ENCODE measurements around the gene ZNF627. TPM values are rescaled to one million over a fixed set of nuclear protein-coding genes. Genes with fewer than 3 reads are reported as not detected.
"Not testable (repeated sequence)": the region's sequence is repeated elsewhere in the genome, so short reads cannot be mapped to it uniquely, and the experiment has no call there.

The ZNF627 gene
- total RNA-seq, 1 experiment from 2014 or later = 18.8 TPM

DNA sequence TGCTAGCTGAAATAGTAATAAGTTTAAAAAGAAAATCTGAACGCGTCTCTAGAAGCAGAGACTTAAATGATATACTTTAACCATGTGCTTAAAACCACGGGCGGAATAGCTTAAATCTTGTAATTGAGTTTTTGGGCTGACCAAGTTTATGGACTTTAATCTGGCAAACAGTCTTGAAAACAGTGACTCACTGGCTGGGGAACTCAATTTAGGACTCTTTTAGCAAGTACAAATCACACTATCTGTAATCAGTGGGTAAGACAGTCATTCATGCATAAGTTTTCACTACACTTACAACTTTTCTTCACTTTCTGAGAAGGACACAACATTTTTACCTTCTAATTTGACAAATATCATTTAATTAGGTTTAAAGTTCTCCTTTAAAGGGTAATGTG lies 26.8 kb downstream of the ZNF627 start:
- DNase-seq (ENCODE audit: low spot score) = peak; percentile 30

DNA sequence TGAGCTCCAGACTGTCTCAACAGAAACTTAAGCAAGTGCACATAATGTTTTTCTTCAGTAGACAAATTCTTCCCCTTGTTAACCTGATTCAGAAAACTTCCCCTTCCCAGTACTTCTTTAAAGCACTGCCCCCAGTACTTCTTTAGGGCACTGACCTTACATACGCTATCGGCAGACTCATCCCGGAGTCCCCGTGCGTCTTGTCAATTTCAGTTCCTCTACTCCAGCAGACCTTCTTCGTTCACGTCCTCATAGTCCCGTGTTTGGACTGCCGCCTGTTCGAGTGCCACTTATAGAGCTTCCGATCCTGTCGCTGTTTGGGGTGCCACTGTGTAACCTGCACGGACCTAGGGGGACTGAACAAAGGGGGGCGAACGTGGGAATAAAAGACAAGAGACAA lies 29.0 kb downstream of the ZNF627 start:
- no peak for DNase-seq (ENCODE audit: low spot score)

DNA sequence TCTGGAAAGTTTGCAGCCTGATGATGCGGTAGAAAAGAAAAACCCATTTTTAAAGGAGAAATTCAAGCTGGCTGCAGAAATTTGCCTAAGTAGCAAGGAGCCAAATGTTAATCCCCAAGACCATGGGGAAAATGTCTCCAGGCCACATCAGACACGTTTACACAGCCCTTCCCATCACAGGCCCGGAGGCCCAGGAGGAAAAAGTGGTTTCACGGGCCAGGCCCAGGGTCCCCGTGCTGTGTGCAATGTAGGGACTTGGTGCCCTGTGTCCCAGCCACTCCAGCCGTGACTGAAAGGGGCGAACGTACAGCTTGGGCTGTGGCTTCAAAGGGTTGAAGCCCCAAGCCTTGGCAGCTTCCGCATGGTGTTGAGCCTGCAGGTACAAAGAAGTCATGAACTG lies 35.9 kb downstream of the ZNF627 start:
- DNase-seq (ENCODE audit: low spot score) = no peak

DNA sequence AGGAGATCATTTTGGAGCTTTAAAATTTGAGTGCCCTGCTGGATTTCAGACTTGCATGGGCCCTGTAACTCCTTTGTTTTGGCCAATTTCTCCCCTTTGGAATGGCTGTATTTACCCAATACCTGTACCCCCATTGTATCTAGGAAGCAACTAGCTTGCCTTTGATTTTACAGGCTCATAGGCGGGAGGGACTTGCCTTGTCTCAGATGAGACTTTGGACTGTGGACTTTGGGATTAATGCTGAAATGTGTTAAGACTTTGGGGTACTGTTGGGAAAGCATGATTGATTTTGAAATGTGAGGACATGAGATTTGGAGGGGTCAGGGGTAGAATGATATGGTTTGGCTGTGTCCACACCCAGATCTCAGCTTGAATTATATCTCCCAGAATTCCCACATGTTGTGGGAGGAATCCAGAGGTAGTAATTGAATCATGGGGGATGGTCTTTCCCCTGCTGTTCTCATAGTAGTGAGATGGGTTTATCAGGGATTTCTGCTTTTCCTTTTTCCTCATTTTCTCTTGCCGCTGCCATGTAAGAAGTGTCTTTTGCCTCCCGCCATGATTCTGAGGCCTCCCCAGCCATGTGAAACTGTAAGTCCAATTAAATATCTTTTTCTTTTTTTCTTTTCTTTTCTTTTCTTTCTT lies 36.9 kb downstream of the ZNF627 start:
- DNase-seq (ENCODE audit: low spot score) = not testable (repeated sequence)

DNA sequence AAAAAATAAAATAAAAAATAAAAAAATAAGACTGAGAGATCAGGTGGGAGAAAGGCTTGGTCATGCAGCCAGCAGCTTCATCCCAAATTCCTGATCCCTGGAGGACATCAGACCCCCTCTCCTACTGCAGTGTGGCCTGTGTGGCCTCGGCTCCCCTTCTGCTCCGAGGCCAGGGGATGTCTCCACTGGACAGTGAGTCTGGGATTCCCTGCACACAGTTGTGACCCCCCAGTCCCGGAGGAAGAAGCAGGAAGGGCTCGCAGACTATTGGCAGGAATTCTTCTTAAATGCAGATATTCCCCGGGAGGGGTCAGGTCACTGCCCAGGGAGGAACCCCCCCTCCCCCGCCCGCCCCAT lies 41.9 kb downstream of the ZNF627 start:
- DNase-seq (ENCODE audit: low spot score) = no peak

DNA sequence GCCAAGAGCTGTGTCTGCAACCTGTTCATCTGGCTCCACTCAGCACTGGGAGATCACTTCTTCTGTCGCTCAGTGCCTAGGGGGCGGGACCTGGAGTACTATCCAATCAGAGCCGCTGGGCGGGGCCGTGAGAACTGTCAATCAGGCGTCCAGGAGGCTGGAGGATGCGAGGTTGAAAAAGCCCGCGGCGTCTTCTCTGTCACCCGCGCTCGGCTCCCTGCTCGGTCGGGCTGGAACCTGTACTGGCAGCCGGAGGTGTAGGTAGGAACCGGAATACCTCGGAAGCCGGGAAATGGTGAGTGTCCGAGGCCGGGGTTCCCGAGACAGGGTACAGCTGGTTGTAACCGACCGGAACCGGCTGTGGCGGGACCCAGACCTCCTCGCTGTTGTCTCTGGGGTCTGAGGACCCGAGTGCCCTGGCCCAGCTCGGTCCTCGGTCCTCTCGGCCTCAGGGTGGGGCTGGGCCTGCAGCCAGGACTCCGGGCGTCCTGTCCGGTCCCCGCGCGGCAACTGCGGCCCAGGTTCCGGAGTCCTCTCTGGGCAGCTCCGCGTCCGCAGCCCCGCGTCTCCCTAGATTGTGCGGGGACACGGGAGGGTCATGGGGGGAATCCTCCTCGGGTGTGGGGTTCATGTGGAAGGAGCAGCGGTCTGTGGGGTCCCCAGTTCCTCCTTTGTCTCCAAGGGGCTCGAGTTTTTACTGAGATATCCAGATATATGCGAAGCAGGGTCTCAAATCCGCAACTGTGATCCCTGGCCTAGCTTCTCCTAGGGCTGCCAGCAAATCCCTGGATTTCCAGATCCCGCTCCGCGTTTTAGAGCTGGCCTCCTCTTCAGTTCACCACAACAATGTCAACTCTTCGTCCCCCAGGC lies 42.6 kb downstream of the ZNF627 start:
- DNase-seq (ENCODE audit: low spot score) = peak; percentile 97

DNA sequence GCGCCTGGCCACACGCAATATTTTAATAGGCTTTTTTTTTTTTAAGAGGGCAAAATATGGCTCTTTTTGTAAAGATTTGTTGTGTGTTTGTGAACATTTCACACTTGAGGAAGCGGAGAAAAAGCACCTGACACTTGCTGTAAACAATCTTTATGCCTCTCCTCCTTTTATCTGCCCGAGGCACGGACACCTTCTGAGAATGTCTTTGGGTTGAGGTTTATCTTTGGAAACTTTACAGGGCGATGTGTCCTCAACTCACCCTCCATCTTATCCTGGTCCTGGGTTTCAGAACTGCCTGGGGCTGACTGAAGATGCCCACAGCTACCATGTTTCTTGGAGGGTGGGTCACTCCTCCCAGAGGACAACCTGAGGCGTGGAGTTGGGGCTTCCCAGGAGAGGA lies 44.0 kb downstream of the ZNF627 start:
- DNase-seq (ENCODE audit: low spot score) = no peak

DNA sequence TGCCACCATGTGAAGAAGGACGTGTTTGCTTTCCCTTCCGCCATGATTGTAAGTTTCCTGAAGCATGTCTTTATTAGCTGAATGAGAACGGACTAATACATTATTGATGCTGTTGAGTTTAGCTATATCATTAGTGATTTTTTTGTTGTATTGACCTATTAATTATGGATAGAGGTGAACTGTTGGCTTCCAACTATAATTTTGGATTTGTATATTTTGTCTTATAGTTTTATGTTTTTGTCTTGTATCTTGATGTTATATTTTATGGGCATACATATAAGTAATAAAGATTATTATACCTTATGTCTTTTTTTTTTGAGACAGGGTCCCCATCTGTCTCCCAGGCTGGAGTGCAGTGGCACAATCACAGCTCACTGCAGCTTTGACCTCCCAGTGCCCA lies 45.6 kb downstream of the ZNF627 start:
- DNase-seq (ENCODE audit: low spot score) = no peak

DNA sequence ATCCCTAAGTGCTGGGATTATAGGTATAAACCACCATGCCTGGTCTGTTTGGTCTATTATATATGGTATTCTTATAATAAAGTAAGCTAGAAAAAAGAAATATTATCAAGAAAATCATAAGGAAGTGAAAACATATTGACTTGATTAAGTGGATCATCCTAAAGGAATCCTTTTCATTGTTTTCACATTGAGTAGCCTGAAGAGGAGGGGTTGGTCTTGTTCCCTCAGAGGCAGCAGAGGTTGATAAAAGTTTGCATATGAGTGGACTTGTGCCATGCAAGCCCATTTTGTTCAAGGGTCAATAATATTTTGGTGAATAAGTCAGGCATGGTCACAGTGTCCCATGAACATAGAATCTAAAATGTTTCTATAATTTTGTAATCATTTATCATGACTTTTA lies 52.7 kb downstream of the ZNF627 start:
- no peak for DNase-seq (ENCODE audit: low spot score)

DNA sequence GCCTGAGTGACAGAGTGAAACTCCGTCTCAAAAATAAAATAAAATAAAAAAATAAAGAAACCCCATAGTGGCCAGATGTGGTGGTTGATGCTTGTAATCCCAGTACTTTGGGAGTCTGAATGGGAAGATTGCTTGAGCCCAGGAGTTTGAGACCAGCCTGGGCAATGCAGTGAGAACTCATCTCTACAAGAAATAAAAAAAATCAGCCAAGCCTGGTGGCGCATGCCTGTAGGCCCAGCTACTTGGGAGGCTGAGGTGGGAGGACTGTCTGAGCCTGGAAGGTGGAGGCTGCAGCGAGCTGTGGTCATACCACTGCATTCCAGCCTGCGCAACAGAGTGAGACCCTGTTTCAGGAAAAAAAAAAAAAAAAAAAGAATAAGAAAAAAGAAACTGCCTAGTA lies 53.8 kb downstream of the ZNF627 start:
- DNase-seq (ENCODE audit: low spot score) = no peak

DNA sequence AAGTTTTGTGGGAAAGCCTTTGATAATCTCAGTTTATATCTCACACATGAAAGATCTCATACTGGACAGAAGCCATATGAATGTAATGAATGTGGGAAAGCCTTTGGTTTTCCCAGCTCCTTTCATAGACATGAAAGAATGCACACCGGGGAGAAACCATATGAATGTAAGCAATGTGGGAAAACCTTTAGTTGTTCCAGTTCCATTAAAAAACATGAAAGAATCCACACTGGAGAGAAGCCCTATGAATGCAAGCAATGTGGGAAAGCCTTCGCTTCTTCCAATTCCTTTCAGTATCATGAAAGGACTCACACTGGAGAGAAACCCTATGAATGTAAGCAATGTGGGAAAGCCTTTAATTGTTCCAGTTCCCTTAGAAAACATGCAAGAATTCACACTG lies 54.8 kb downstream of the ZNF627 start:
- DNase-seq (ENCODE audit: low spot score) = no peak

DNA sequence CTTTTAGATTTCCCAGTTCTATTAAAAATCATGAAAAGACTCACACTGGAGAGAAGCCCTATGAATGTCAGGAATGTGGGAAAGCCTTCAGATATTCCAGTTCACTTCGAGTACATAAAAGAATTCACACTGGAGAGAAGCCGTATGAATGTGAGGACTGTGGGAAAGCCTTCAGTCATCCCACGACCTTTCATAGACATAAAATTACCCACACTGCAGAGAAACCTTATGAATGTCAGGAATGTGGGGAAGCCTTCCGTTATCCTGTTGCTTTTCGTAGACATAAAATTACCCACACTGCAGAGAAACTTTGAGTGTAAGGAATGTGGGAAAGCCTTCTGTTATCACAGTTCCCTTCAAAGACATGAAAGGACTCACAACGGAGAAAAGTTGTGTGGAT lies 55.2 kb downstream of the ZNF627 start:
- no peak for DNase-seq (ENCODE audit: low spot score)

DNA sequence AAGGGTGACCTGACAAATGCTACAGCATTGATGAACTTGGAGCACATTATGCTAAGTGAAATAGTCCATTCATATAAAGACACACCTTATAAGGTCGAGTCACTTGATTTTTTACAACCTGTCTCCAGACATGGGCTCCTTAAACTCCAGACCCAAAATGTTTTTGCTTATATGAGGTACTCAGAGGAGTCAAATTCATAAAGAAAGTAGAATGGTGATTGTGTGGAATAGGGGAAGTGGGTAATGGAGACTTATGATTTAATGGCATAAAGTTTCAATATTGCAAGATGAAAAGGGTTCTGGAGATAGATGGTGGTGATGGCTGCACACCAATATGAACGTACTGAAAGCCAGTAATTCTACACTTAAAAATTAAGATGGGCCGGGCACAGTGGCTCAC lies 59.3 kb downstream of the ZNF627 start:
- DNase-seq (ENCODE audit: low spot score) = no peak

DNA sequence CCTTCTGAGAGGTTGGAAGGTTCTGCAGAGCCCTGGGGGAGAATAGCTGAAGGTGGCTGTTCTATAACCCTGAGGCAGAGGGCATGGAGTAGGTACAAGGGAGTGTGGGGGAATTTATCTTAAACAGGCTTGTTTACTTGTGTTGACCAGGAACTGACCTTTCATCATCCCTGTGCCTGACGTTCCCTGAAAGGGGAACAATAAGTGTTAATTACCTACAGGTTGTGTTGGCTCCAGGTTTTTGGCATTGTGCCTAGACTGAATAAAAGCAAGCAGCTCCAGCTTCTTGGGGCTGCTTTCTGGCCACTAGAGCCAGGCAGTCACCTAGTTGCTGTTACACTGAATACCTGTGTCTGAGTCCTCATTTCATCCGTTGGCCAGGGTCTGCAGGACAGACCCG lies 60.0 kb downstream of the ZNF627 start:
- DNase-seq (ENCODE audit: low spot score) = no peak

DNA sequence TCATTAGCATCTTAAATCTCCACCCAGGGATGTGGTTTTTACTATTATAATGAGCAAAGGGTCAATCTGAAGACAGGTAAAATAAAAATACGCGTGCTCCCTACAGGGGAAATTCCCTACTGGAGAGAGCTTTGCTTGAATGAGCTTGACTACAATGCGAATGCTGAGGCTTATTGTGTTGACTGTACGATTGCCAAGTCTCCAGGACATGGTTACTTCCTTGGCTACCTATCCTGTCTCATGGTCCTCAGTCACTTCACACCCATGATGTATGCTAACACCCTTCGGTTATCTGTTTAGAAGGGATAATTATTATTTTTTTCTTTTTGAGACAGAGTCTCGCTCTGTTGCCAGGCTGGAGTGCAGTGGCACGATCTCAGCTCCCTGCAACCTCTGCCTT lies 61.7 kb downstream of the ZNF627 start:
- DNase-seq (ENCODE audit: low spot score) = no peak

DNA sequence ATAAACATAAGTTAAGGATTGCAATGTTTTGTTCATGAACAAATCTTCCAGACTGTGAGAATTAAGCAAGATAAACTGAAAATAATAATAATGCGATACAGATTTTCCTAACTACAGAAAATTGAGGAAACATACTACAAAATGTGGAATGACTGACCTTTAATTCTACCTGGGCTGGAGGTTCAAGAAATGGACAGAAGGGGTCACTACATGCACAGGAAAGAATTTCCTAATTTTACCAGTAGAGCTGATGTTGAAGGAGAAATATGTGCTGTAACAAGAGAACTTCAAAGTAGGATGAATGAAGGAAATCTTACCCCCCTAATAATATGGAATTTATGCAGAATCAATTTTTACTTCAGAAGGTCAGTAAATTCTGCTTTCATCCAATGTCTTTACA lies 62.3 kb downstream of the ZNF627 start:
- DNase-seq (ENCODE audit: low spot score) = no peak

DNA sequence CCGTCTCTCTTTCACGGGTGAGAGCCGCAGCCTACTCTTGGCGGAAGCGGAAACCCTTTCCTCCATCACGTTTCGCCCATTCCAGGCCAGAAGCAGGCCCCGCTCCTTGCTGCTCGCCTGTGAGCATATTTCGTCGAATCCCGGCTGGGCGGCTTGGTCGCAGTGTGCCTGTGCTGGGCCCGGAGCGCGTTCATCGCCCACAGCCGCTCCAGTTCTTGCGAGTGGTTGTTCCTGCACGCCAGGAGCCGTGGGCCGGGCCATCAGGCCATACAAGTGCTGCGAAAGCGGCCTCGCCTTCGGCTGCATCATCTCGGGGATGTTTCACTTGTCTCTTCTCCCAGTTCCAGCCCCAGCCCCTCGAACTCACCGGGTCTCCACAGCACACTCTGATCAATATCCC lies 65.0 kb downstream of the ZNF627 start:
- no peak for DNase-seq (ENCODE audit: low spot score)

DNA sequence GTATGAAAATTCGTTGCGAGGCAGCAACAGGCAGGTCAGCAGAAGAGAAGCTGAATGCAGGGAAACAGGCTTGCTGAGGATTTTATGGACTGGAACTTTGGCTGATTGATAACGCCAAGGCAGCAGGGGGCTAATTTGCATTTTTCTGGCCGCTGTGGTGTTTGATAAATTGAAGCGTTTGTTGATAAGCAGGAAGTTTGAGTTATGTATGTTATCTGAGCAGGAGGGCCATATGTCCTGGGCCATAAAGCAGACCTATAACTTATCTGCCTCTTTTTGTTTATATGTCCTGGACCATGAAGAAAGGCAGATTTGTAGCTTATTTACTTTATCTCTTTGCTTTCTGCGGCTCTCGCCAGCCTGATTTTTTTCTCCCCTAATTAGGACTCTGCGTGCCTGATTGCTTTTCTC lies 65.9 kb downstream of the ZNF627 start:
- no peak for DNase-seq (ENCODE audit: low spot score)

Other genes with a start within 250 kb of the ZNF627 start
- 15.7 and 19.4 TPM in 2 replicates for gene PLPPR2, start 242.1 kb upstream of the ZNF627 start, total RNA-seq (2014; rRNA removed; shearing (Covaris generic))
- gene SWSAP1, start 222.8 kb upstream of the ZNF627 start, total RNA-seq (2014; rRNA removed; shearing (Covaris generic)) = 0.65 and 1.6 TPM in 2 replicates
- 3.7 and 5.3 TPM in 2 replicates for gene EPOR, start 213.2 kb upstream of the ZNF627 start, total RNA-seq (2014; rRNA removed; shearing (Covaris generic))
- 4.8 and 11.1 TPM in 2 replicates for gene RGL3, start 178.2 kb upstream of the ZNF627 start, total RNA-seq (2014; rRNA removed; shearing (Covaris generic))
- 1.5 and 6.1 TPM in 2 replicates for gene ODAD3, start 162.4 kb upstream of the ZNF627 start, total RNA-seq (2014; rRNA removed; shearing (Covaris generic))
- 149 and 173 TPM in 2 replicates for gene PRKCSH, start 161.8 kb upstream of the ZNF627 start, total RNA-seq (2014; rRNA removed; shearing (Covaris generic))
- not detected in 2 replicates for gene ELAVL3, start 116.4 kb upstream of the ZNF627 start, total RNA-seq (2014; rRNA removed; shearing (Covaris generic))
- 5.2 and 21.2 TPM in 2 replicates for gene ZNF653, start 91.6 kb upstream of the ZNF627 start, total RNA-seq (2014; rRNA removed; shearing (Covaris generic))
- 44.0 and 54.0 TPM in 2 replicates for gene ECSIT, start 68.3 kb upstream of the ZNF627 start, total RNA-seq (2014; rRNA removed; shearing (Covaris generic))
- gene CNN1, start 58.6 kb upstream of the ZNF627 start, total RNA-seq (2014; rRNA removed; shearing (Covaris generic)) = 0.78 and 1.9 TPM in 2 replicates
- gene ELOF1, start 38.3 kb upstream of the ZNF627 start, total RNA-seq (2014; rRNA removed; shearing (Covaris generic)) = 66.7 and 69.2 TPM in 2 replicates
- gene ACP5, start 19.8 kb upstream of the ZNF627 start, total RNA-seq (2014; rRNA removed; shearing (Covaris generic)) = 15.5 and 24.8 TPM in 2 replicates
- 6.9 and 17.8 TPM in 2 replicates for gene ZNF823, start 141.5 kb downstream of the ZNF627 start, total RNA-seq (2014; rRNA removed; shearing (Covaris generic))
- 6.2 and 6.9 TPM in 2 replicates for gene ZNF441, start 169.5 kb downstream of the ZNF627 start, total RNA-seq (2014; rRNA removed; shearing (Covaris generic))
- not detected in 2 replicates for gene ZNF491, start 201.0 kb downstream of the ZNF627 start, total RNA-seq (2014; rRNA removed; shearing (Covaris generic))
- 8.6 and 13.4 TPM in 2 replicates for gene ZNF440, start 216.8 kb downstream of the ZNF627 start, total RNA-seq (2014; rRNA removed; shearing (Covaris generic))

Data from A172 (cell line).